Stimulated activated CD8-positive, alpha-beta memory T cell treated with anti-CD3 and anti-CD28 coated beads, Interleukin-12 subunit alpha, Interleukin-12 subunit beta, amount 100 ng/mL, for 24 hours (primary cell): ENCODE measurements around the gene ZFAND4.
"Not testable (repeated sequence)": the region's sequence is repeated elsewhere in the genome, so short reads cannot be mapped to it uniquely, and the experiment has no call there.

Source experiments
- DNase-seq: peaks from one replicate; pipeline ENCODE4 v3.0.0-alpha.2; 2020; ENCODE audit errors: extremely low read depth

The ZFAND4 gene

GRCh38 chr10:45589868-45590267 lies 82.7 kb downstream of the ZFAND4 start:
- DNase-seq, result no peak

GRCh38 chr10:45589009-45589408 lies 83.6 kb downstream of the ZFAND4 start:
- DNase-seq, result no peak

- DNase-seq, result no peak
Measured at GRCh38 chr10:45586028-45586824, 86.3 kb downstream of the ZFAND4 start.

- DNase-seq, result no peak
Measured at GRCh38 chr10:45585131-45585530, 87.4 kb downstream of the ZFAND4 start.

- no peak for DNase-seq
Measured at GRCh38 chr10:45582386-45582781, 90.2 kb downstream of the ZFAND4 start.

GRCh38 chr10:45581582-45582385 lies 90.8 kb downstream of the ZFAND4 start:
- no peak for DNase-seq

- DNase-seq, result no peak
Measured at GRCh38 chr10:45581216-45581549, 91.4 kb downstream of the ZFAND4 start.

GRCh38 chr10:45580371-45581215 lies 92.0 kb downstream of the ZFAND4 start:
- no peak for DNase-seq

- DNase-seq, result no peak
Measured at GRCh38 chr10:45578384-45578971, 94.1 kb downstream of the ZFAND4 start.

- no peak for DNase-seq
Measured at GRCh38 chr10:45575966-45576597, 96.5 kb downstream of the ZFAND4 start.

- not testable (repeated sequence) for DNase-seq
Measured at GRCh38 chr10:45575032-45575761, 97.4 kb downstream of the ZFAND4 start.

- no peak for DNase-seq
Measured at GRCh38 chr10:45569471-45569870, 103.1 kb downstream of the ZFAND4 start.

- DNase-seq, result no peak
Measured at GRCh38 chr10:45566415-45566814, 106.2 kb downstream of the ZFAND4 start.
